Measurements from ENCODE around the gene GZF1. TPM values are rescaled to one million over a fixed set of nuclear protein-coding genes. Genes with fewer than 3 reads are reported as not detected.

The GZF1 gene
- total RNA-seq, 1 donor from 2014 or later: 16.3 TPM

DNA sequence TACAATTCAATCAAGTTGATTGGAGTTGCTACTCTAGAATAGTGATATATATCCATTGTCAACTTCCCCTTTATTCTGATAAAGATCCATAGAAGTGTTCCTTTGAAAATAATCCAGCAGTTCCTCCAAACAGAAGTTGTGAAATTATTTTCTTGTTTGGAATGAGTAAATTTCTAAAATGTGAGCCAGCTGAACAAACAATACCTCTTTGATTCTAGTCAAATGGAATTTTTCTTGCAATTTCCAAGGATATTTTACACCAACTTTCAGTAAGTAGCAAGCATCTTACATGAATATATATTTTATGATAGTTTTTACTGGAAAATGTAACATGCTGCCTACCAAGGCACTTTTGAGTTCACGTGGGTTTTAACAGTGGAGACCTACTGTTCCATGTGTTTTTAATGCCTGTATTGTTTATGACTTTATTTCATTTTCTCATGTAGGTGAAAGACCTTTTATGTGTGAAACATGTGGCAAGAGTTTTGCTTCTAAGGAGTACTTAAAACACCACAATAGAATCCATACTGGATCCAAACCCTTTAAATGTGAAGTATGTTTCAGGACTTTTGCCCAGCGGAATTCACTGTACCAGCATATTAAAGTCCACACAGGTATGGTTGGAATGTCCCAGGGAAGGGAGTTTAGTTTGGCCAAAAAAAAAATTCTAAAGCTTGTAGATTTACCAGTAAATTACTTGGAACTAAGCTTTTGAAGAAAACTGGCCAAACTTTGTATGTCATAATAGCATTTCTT is 6.5 kb downstream of the GZF1 start:
- no peaks in the 10 kb centered on the region for H3K27me3 ChIP-seq (ENCODE audit: insufficient read depth, low read length)
- H3K27me3 Mint-ChIP-seq (ENCODE audit: low read depth, unreplicated experiment): no peaks in the 10 kb centered on the region
- no peak overlapping the region for H3K4me3 Mint-ChIP-seq (ENCODE audit: unreplicated experiment)
- peaks cover 36% of the 10 kb centered on the region for H3K4me1 Mint-ChIP-seq (ENCODE audit: low read depth, unreplicated experiment)
- H4K20me1 ChIP-seq (ENCODE audit: insufficient read depth, low read length): peaks cover 74% of the 10 kb centered on the region
- H3K79me2 ChIP-seq (ENCODE audit: insufficient read depth, low read length): peaks cover 68% of the 10 kb centered on the region
- no peak overlapping the region for H3K9ac ChIP-seq (ENCODE audit: low read length)
- H3K4me2 ChIP-seq (ENCODE audit: low read length): peak overlapping the region; percentile 41
- no peak for DNase-seq (ENCODE audit: low read depth)
- H3K9me3 Mint-ChIP-seq (ENCODE audit: unreplicated experiment): no peaks in the 10 kb centered on the region
- no peak for FAIRE-seq
- H3K9me3 ChIP-seq (ENCODE audit: insufficient read depth, low read depth, low read length): no peaks in the 10 kb centered on the region
- peak overlapping the region; percentile 30 for H3K27ac ChIP-seq (ENCODE audit: low read depth, low read length)
- peak overlapping the region; percentile 47 for H3K27ac Mint-ChIP-seq (ENCODE audit: unreplicated experiment)
- H3K4me3 ChIP-seq (ENCODE audit: insufficient read depth, low read depth, low read length): no peak overlapping the region
- peaks cover 19% of the 10 kb centered on the region for H3K4me1 ChIP-seq (ENCODE audit: insufficient read depth, low read length)
- peaks cover 48% of the 10 kb centered on the region for H3K36me3 ChIP-seq (ENCODE audit: insufficient read depth, low read length)
- TF ChIP-seq, protein P1, sequence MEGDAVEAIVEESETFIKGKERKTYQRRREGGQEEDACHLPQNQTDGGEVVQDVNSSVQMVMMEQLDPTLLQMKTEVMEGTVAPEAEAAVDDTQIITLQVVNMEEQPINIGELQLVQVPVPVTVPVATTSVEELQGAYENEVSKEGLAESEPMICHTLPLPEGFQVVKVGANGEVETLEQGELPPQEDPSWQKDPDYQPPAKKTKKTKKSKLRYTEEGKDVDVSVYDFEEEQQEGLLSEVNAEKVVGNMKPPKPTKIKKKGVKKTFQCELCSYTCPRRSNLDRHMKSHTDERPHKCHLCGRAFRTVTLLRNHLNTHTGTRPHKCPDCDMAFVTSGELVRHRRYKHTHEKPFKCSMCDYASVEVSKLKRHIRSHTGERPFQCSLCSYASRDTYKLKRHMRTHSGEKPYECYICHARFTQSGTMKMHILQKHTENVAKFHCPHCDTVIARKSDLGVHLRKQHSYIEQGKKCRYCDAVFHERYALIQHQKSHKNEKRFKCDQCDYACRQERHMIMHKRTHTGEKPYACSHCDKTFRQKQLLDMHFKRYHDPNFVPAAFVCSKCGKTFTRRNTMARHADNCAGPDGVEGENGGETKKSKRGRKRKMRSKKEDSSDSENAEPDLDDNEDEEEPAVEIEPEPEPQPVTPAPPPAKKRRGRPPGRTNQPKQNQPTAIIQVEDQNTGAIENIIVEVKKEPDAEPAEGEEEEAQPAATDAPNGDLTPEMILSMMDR (IDR thresholded peaks at IDR 0.05; ENCODE audit: insufficient read depth, low read depth, low read length): no peak
- TF ChIP-seq EZH2 (IDR thresholded peaks at IDR 0.05; ENCODE audit: insufficient read depth, low read length): no peak
- peaks cover 12% of the 10 kb centered on the region for H3K36me3 Mint-ChIP-seq (ENCODE audit: low read depth, unreplicated experiment)
- H2AFZ ChIP-seq (ENCODE audit: low read depth, low read length): no peak overlapping the region

DNA sequence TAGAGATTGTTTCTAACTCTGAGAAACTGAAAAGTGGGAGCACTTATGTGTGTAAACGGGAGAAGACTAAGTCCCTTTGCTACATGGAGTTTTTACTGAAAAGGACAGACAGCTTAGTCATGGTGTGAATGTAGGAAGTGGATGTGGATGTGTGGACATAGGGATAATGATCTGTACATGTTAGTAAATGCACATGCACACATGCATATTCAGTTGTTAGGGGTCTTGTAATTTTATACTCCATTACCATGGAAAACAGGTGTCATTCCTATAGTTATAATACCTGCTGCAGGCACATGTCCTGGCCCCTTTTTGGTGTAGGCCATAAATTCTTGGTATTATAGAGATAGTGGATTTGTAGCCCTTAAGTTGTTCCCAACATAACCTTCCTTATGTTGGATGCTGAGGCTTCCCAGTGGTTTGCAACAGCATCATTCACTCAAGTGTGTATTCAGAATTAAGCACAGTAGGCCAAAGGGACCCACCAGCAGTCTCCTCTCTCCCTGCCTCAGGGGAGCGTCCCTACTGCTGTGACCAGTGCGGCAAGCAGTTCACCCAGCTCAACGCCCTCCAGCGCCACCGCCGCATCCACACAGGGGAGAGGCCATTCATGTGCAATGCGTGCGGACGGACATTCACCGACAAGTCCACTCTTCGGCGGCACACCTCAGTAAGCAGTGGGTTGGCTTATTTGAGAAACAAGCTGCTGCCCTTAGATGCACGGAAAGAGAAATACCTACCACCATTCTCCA is 7.3 kb downstream of the GZF1 start:
- TF ChIP-seq, protein P1 (IDR thresholded peaks at IDR 0.05; ENCODE audit: insufficient read depth, low read depth, low read length): no peak
- no peak for TF ChIP-seq EZH2 (IDR thresholded peaks at IDR 0.05; ENCODE audit: insufficient read depth, low read length)
- peaks cover 60% of the 10 kb centered on the region for H3K79me2 ChIP-seq (ENCODE audit: insufficient read depth, low read length)
- no peak overlapping the region for H3K27ac ChIP-seq (ENCODE audit: low read depth, low read length)
- Mint-ChIP-seq H3K27me3 (ENCODE audit: low read depth, unreplicated experiment) (no peaks in the 10 kb centered on the region), H3K36me3 (ENCODE audit: low read depth, unreplicated experiment) (peaks cover 20% of the 10 kb centered on the region), H3K4me1 (ENCODE audit: low read depth, unreplicated experiment) (peaks cover 32% of the 10 kb centered on the region), H3K27ac (ENCODE audit: unreplicated experiment) (no peak overlapping the region), H3K9me3 (ENCODE audit: unreplicated experiment) (no peaks in the 10 kb centered on the region), H3K4me3 (ENCODE audit: unreplicated experiment) (no peak overlapping the region)
- H3K36me3 ChIP-seq (ENCODE audit: insufficient read depth, low read length): peaks cover 49% of the 10 kb centered on the region
- H3K4me3 ChIP-seq (ENCODE audit: insufficient read depth, low read depth, low read length): no peak overlapping the region
- H3K4me1 ChIP-seq (ENCODE audit: insufficient read depth, low read length): peaks cover 15% of the 10 kb centered on the region
- H3K27me3 ChIP-seq (ENCODE audit: insufficient read depth, low read length): no peaks in the 10 kb centered on the region
- DNase-seq (ENCODE audit: low read depth): no peak
- no peak overlapping the region for H3K9ac ChIP-seq (ENCODE audit: low read length)
- FAIRE-seq: no peak
- H4K20me1 ChIP-seq (ENCODE audit: insufficient read depth, low read length): peaks cover 71% of the 10 kb centered on the region
- no peak overlapping the region for H3K4me2 ChIP-seq (ENCODE audit: low read length)
- no peak overlapping the region for H2AFZ ChIP-seq (ENCODE audit: low read depth, low read length)
- H3K9me3 ChIP-seq (ENCODE audit: insufficient read depth, low read depth, low read length): no peaks in the 10 kb centered on the region

Data from astrocyte (in vitro differentiated cells and primary cell).